OCI-LY1 (cell line): ENCODE measurements around the gene PXK.

ENCODE experiments used
- CTCF ChIP-seq: fragments of 200-600 bp; sonication (generic), shearing (Covaris generic); IDR thresholded peaks from 2 replicates; pipeline ENCODE4 v1.5.1; 2017; ENCODE audit warnings: mild to moderate bottlenecking, antibody characterized with exemption, low read length, moderate library complexity, mixed read lengths
- EZH2 ChIP-seq: fragments of 200-600 bp; sonication (generic), shearing (Covaris generic); IDR thresholded peaks from 2 replicates; pipeline ENCODE4 v1.8.0; 2017; ENCODE audit warnings: borderline replicate concordance, mixed run types, mild to moderate bottlenecking, antibody characterized with exemption, low read length, moderate library complexity, mixed read lengths

GRCh38 chr3:58322793-58323192 is 9.9 kb upstream of the PXK start:
- TF ChIP-seq CTCF: no peak
- TF ChIP-seq EZH2: no peak
